Activated naive CD4-positive, alpha-beta T cell treated with anti-CD3 and anti-CD28 coated beads for 36 hours (primary cell): Measurements from ENCODE around the gene SCRN1. TPM values are rescaled to one million over a fixed set of nuclear protein-coding genes. Genes with fewer than 3 reads are reported as not detected.

Experiments
- CTCF ChIA-PET: fragments of 350-600 bp; sonication (Branson Sonifier 250); formaldehyde crosslinking; loops from one replicate; lab custom pipeline; 2021; ENCODE audit warnings: antibody characterized with exemption; lab: Charles Lee
- DNase-seq: peaks from one replicate; pipeline ENCODE4 v3.0.0-alpha.2; 2020
- H3K27ac Mint-ChIP-seq: one replicate; pipeline ENCODE4 v1.8.0; 2021; ENCODE audit warnings: mild to moderate bottlenecking, mixed read lengths
- H3K27me3 Mint-ChIP-seq: one replicate; pipeline ENCODE4 v1.8.0; 2021; ENCODE audit warnings: low read depth, mixed read lengths
- H3K36me3 Mint-ChIP-seq: one replicate; pipeline ENCODE4 v1.8.0; 2021; ENCODE audit warnings: low read depth, mixed read lengths
- H3K4me1 Mint-ChIP-seq: one replicate; pipeline ENCODE4 v1.8.0; 2021; ENCODE audit warnings: low read depth, mixed read lengths
- H3K4me3 Mint-ChIP-seq: one replicate; pipeline ENCODE4 v1.8.0; 2021; ENCODE audit warnings: mild to moderate bottlenecking, moderate library complexity, mixed read lengths
- H3K9me3 Mint-ChIP-seq: one replicate; pipeline ENCODE4 v1.8.0; 2021; ENCODE audit warnings: mixed read lengths
- intact Hi-C: fragments of 100-400 bp; cut with micrococcal nuclease; formaldehyde crosslinking; loops from one replicate; pipeline ENCODE4 v1.15.1; 2023
- total RNA-seq, 2 experiments: library from RNA; stranded (reverse); gene quantifications; one replicate each; pipeline ENCODE4 v1.2.3, GENCODE V29; 2021

Gene SCRN1
- total RNA-seq, 2 experiments from 2014 or later = 1.6 to 2.4 TPM

DNA sequence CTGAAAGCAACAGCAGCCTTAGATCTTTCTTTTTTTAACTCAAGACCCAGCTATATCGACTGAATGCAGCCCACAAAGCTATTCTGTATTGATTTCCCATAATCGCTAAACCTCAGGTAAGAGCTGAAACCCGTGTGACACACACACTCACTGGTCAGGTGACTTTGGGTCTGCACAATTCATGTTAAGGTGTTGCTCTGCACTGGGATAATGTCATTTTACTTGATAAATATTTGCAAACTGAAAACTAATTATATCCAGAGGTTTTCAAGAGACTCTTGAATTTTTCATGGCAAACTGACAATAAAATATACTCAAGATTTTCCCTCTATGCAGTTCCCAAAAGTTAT lies 33.1 kb downstream of the SCRN1 start:
- H3K27me3 Mint-ChIP-seq = peaks cover 2% of the 10 kb centered on the region
- H3K36me3 Mint-ChIP-seq = no peaks in the 10 kb centered on the region
- intact Hi-C loops = no loop called here
- H3K9me3 Mint-ChIP-seq = no peaks in the 10 kb centered on the region
- CTCF ChIA-PET = interaction anchor here (1.8 kb wide), 1 partner anchor 106 kb away, joined by 4 read pairs; no protein-coding TSS in a partner anchor
- no peak overlapping the region for H3K27ac Mint-ChIP-seq
- H3K4me3 Mint-ChIP-seq = no peak overlapping the region
- H3K4me1 Mint-ChIP-seq = peaks cover 10% of the 10 kb centered on the region
- DNase-seq = no peak

- CTCF ChIA-PET = interaction anchor here (1.8 kb wide), 1 partner anchor 106 kb away, joined by 4 read pairs; no protein-coding TSS in a partner anchor
- intact Hi-C loops = no loop called here
- Mint-ChIP-seq H3K9me3 (peaks cover 3% of the 10 kb centered on the region), H3K27me3 (peaks cover 2% of the 10 kb centered on the region), H3K27ac (no peak overlapping the region), H3K36me3 (peaks cover 2% of the 10 kb centered on the region), H3K4me1 (peaks cover 10% of the 10 kb centered on the region), H3K4me3 (no peak overlapping the region)
- DNase-seq = peak; percentile 41
These were observed 33.7 kb downstream of the SCRN1 start for GRCh38 chr7:29955799-29956486.

- H3K27ac Mint-ChIP-seq = no peak overlapping the region
- peaks cover 10% of the 10 kb centered on the region for H3K4me1 Mint-ChIP-seq
- intact Hi-C loops = no loop called here
- peaks cover 2% of the 10 kb centered on the region for H3K27me3 Mint-ChIP-seq
- peaks cover 3% of the 10 kb centered on the region for H3K9me3 Mint-ChIP-seq
- peaks cover 2% of the 10 kb centered on the region for H3K36me3 Mint-ChIP-seq
- CTCF ChIA-PET = interaction anchor here (1.8 kb wide), 1 partner anchor 107 kb away, joined by 4 read pairs; no protein-coding TSS in a partner anchor
- no peak for DNase-seq
- H3K4me3 Mint-ChIP-seq = no peak overlapping the region
These were observed 34.4 kb downstream of the SCRN1 start for GRCh38 chr7:29955075-29955792.

GRCh38 chr7:29953726-29954347 lies 35.8 kb downstream of the SCRN1 start:
- H3K4me1 Mint-ChIP-seq = peaks cover 10% of the 10 kb centered on the region
- H3K27ac Mint-ChIP-seq = peak overlapping the region; percentile 19
- H3K36me3 Mint-ChIP-seq = peaks cover 2% of the 10 kb centered on the region
- intact Hi-C loops = no loop called here
- no peak overlapping the region for H3K4me3 Mint-ChIP-seq
- CTCF ChIA-PET = interaction anchor here (0.8 to 1.2 kb wide), 2 partner anchors 14 to 33 kb away, joined by 3 read pairs; no protein-coding TSS in a partner anchor
- H3K27me3 Mint-ChIP-seq = peaks cover 2% of the 10 kb centered on the region
- peaks cover 3% of the 10 kb centered on the region for H3K9me3 Mint-ChIP-seq
- no peak for DNase-seq

- CTCF ChIA-PET = no interaction called here
- Mint-ChIP-seq H3K27me3 (no peaks in the 10 kb centered on the region), H3K9me3 (peaks cover 3% of the 10 kb centered on the region), H3K4me3 (no peak overlapping the region), H3K36me3 (peaks cover 2% of the 10 kb centered on the region), H3K27ac (no peak overlapping the region), H3K4me1 (peaks cover 8% of the 10 kb centered on the region)
- no peak for DNase-seq
- intact Hi-C loops = no loop called here
These were observed 38.4 kb downstream of the SCRN1 start for GRCh38 chr7:29951206-29951605.

- no peak for DNase-seq
- CTCF ChIA-PET = interaction anchor here (0.6 kb wide), 1 partner anchor 758 kb away, joined by 3 read pairs; no protein-coding TSS in a partner anchor
- H3K27me3 Mint-ChIP-seq = no peaks in the 10 kb centered on the region
- no peak overlapping the region for H3K27ac Mint-ChIP-seq
- H3K36me3 Mint-ChIP-seq = peaks cover 2% of the 10 kb centered on the region
- H3K4me3 Mint-ChIP-seq = no peak overlapping the region
- peaks cover 1% of the 10 kb centered on the region for H3K4me1 Mint-ChIP-seq
- intact Hi-C loops = no loop called here
- H3K9me3 Mint-ChIP-seq = peaks cover 3% of the 10 kb centered on the region
These were observed 39.1 kb downstream of the SCRN1 start for GRCh38 chr7:29950480-29950879.

GRCh38 chr7:29948587-29948986 lies 41.0 kb downstream of the SCRN1 start:
- no peak overlapping the region for H3K27ac Mint-ChIP-seq
- no peaks in the 10 kb centered on the region for H3K4me1 Mint-ChIP-seq
- H3K36me3 Mint-ChIP-seq = peaks cover 2% of the 10 kb centered on the region
- intact Hi-C loops = no loop called here
- no peaks in the 10 kb centered on the region for H3K27me3 Mint-ChIP-seq
- CTCF ChIA-PET = no interaction called here
- H3K9me3 Mint-ChIP-seq = peaks cover 3% of the 10 kb centered on the region
- DNase-seq = no peak
- H3K4me3 Mint-ChIP-seq = no peak overlapping the region

- H3K27me3 Mint-ChIP-seq = no peaks in the 10 kb centered on the region
- H3K9me3 Mint-ChIP-seq = peaks cover 3% of the 10 kb centered on the region
- DNase-seq = no peak
- intact Hi-C loops = no loop called here
- H3K36me3 Mint-ChIP-seq = peaks cover 2% of the 10 kb centered on the region
- H3K27ac Mint-ChIP-seq = no peak overlapping the region
- no peak overlapping the region for H3K4me3 Mint-ChIP-seq
- H3K4me1 Mint-ChIP-seq = no peaks in the 10 kb centered on the region
- CTCF ChIA-PET = no interaction called here
These were observed 43.0 kb downstream of the SCRN1 start for GRCh38 chr7:29946428-29947186.

- no peak overlapping the region for H3K4me3 Mint-ChIP-seq
- H3K36me3 Mint-ChIP-seq = no peaks in the 10 kb centered on the region
- no peaks in the 10 kb centered on the region for H3K27me3 Mint-ChIP-seq
- no peak for DNase-seq
- H3K9me3 Mint-ChIP-seq = no peaks in the 10 kb centered on the region
- intact Hi-C loops = no loop called here
- H3K4me1 Mint-ChIP-seq = no peaks in the 10 kb centered on the region
- CTCF ChIA-PET = interaction anchor here (1.1 kb wide), 1 partner anchor 22 kb away, joined by 3 read pairs; no protein-coding TSS in a partner anchor
- H3K27ac Mint-ChIP-seq = no peak overlapping the region
These were observed 44.3 kb downstream of the SCRN1 start for GRCh38 chr7:29945259-29945809.

DNA sequence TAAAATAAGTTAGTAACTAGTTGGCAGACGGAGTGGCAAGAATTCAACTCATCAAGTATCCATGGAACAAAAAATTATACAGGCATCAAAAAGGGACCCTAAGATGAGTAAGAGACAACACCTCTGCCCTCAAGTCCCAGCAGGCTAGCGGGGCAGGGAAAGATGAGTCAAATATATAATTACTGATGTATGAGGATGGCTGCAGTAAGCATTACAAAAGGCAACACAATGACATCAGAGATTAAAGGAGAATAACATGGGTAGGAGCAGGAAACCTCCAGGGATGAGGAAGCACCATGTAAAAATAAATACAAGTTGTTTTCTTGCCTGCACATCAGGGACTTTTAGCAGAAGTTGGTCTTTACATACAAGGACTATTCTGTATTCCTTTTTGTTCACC lies 49.4 kb downstream of the SCRN1 start:
- intact Hi-C loops = no loop called here
- DNase-seq = no peak
- H3K36me3 Mint-ChIP-seq = no peaks in the 10 kb centered on the region
- H3K27ac Mint-ChIP-seq = no peak overlapping the region
- H3K9me3 Mint-ChIP-seq = no peaks in the 10 kb centered on the region
- H3K4me1 Mint-ChIP-seq = no peaks in the 10 kb centered on the region
- peaks cover 2% of the 10 kb centered on the region for H3K27me3 Mint-ChIP-seq
- H3K4me3 Mint-ChIP-seq = no peak overlapping the region
- CTCF ChIA-PET = no interaction called here

DNA sequence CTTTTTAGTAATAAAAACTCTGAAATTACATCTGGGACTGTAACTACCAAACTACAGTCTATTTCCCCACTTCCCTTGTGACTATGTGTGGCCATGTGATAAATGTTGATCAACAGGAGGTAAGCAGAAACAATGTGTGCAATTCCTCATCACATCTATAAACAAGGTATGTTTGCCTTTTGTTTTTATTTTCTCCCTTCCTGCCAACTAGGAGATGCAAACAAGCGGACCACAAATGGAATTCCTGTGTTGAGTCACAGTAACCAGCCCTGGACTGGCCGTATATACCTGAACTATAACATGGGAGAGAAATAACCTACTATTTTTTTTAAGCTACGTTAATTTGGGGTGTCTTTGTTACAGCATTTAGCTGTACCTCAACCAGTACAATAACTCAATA lies 52.5 kb downstream of the SCRN1 start:
- CTCF ChIA-PET = interaction anchor here (0.6 to 3.3 kb wide), 2 partner anchors 16 to 131 kb away, joined by 3 to 11 read pairs; partner anchors contain the start of gene WIPF3
- Mint-ChIP-seq H3K4me1 (no peaks in the 10 kb centered on the region), H3K4me3 (no peak overlapping the region), H3K27me3 (peaks cover 2% of the 10 kb centered on the region), H3K27ac (no peak overlapping the region), H3K9me3 (no peaks in the 10 kb centered on the region), H3K36me3 (no peaks in the 10 kb centered on the region)
- intact Hi-C loops = no loop called here
- no peak for DNase-seq
